HUES64 (cell line): ENCODE data around the gene DOCK4.

Experiments used
- H3K27ac ChIP-seq: 2 replicates; pipeline ENCODE4 v1.7.0; 2013; ENCODE audit warnings: low read depth, low read length, inconsistent platforms
- H3K27me3 ChIP-seq: 2 replicates; pipeline ENCODE4 v1.6.1; 2013; ENCODE audit warnings: mild to moderate bottlenecking, low read length; ENCODE audit not compliant: insufficient read depth
- H3K36me3 ChIP-seq: 2 replicates; pipeline ENCODE4 v1.6.1; 2013; ENCODE audit warnings: mild to moderate bottlenecking, low read length; ENCODE audit not compliant: insufficient read depth
- H3K4me1 ChIP-seq: 2 replicates; pipeline ENCODE4 v1.6.1; 2013; ENCODE audit warnings: mild to moderate bottlenecking, low read length, moderate library complexity; ENCODE audit not compliant: insufficient read depth
- H3K4me3 ChIP-seq: 2 replicates; pipeline ENCODE4 v1.5.1; 2013; ENCODE audit warnings: mild to moderate bottlenecking, low read length, moderate library complexity
- H3K9ac ChIP-seq: 2 replicates; pipeline ENCODE4 v1.6.1; 2013; ENCODE audit warnings: mild to moderate bottlenecking, low read depth, low read length
- H3K9me3 ChIP-seq: 2 replicates; pipeline ENCODE4 v1.6.1; 2013; ENCODE audit warnings: low read depth, low read length; ENCODE audit not compliant: insufficient read depth
- WGBS: fragments of 150-250, 120-280 bp; methylation state at CpG from one replicate; pipeline ENCODE4 v1.1.7; 2013; ENCODE audit warnings: missing lambda C conversion rate; 5-methylcytosine and 5-hydroxymethylcytosine counted together

DOCK4 gene

GRCh38 chr7:111886233-111886632 lies 320.0 kb downstream of the DOCK4 start:
- Histone ChIP-seq H3K4me1 (no peaks in the 10 kb centered on the region), H3K27ac (no peak overlapping the region), H3K36me3 (no peaks in the 10 kb centered on the region), H3K9ac (no peak overlapping the region), H3K27me3 (no peaks in the 10 kb centered on the region), H3K9me3 (no peaks in the 10 kb centered on the region), H3K4me3 (no peak overlapping the region)
- 99% methylated on average over 2 of the region's 2 CpGs for WGBS

- Histone ChIP-seq H3K36me3 (no peaks in the 10 kb centered on the region), H3K4me1 (peaks cover 6% of the 10 kb centered on the region; the same call in 1 of the 2 replicates), H3K27me3 (no peaks in the 10 kb centered on the region), H3K27ac (no peak overlapping the region), H3K9ac (no peak overlapping the region), H3K9me3 (peaks cover 2% of the 10 kb centered on the region; the same call in 1 of the 2 replicates), H3K4me3 (no peak overlapping the region)
Measured at GRCh38 chr7:111883241-111883640, 323.0 kb downstream of the DOCK4 start.

- Histone ChIP-seq H3K27ac (no peak overlapping the region), H3K9ac (no peak overlapping the region), H3K4me3 (no peak overlapping the region), H3K9me3 (peaks cover 5% of the 10 kb centered on the region; the same call in 1 of the 2 replicates), H3K36me3 (0 out of 2 replicates have a peak, but pooled peaks cover 7% of the 10 kb centered on the region), H3K27me3 (no peaks in the 10 kb centered on the region), H3K4me1 (peaks cover 19% of the 10 kb centered on the region)
Measured at GRCh38 chr7:111878785-111879184, 327.4 kb downstream of the DOCK4 start.

GRCh38 chr7:111877931-111878330 lies 328.3 kb downstream of the DOCK4 start:
- Histone ChIP-seq H3K27me3 (no peaks in the 10 kb centered on the region), H3K27ac (no peak overlapping the region), H3K36me3 (0 out of 2 replicates have a peak, but pooled peaks cover 7% of the 10 kb centered on the region), H3K4me1 (peaks cover 28% of the 10 kb centered on the region), H3K4me3 (no peak overlapping the region), H3K9me3 (peaks cover 5% of the 10 kb centered on the region; the same call in 1 of the 2 replicates), H3K9ac (no peak overlapping the region)
- 96% methylated on average over 3 of the region's 4 CpGs for WGBS

GRCh38 chr7:111873963-111874690 lies 332.1 kb downstream of the DOCK4 start:
- no peak overlapping the region for H3K9ac ChIP-seq
- peaks cover 33% of the 10 kb centered on the region for H3K4me1 ChIP-seq
- 0 out of 2 replicates have a peak, but pooled peaks cover 2% of the 10 kb centered on the region for H3K9me3 ChIP-seq
- no peaks in the 10 kb centered on the region for H3K27me3 ChIP-seq
- no peak overlapping the region for H3K27ac ChIP-seq
- WGBS: 28% methylated on average over 2 of the region's 2 CpGs
- 0 out of 2 replicates have a peak, but pooled peaks cover 7% of the 10 kb centered on the region for H3K36me3 ChIP-seq
- no peak overlapping the region for H3K4me3 ChIP-seq

GRCh38 chr7:111873326-111873646 lies 332.9 kb downstream of the DOCK4 start:
- Histone ChIP-seq H3K4me3 (no peak overlapping the region), H3K27me3 (no peaks in the 10 kb centered on the region), H3K9me3 (0 out of 2 replicates have a peak, but pooled peaks cover 2% of the 10 kb centered on the region), H3K9ac (no peak overlapping the region), H3K36me3 (0 out of 2 replicates have a peak, but pooled peaks cover 7% of the 10 kb centered on the region), H3K4me1 (peaks cover 27% of the 10 kb centered on the region), H3K27ac (peak overlapping the region; percentile 38)
- 88% methylated on average over 8 of the region's 8 CpGs for WGBS

GRCh38 chr7:111872450-111873325 lies 333.5 kb downstream of the DOCK4 start:
- no peak overlapping the region for H3K4me3 ChIP-seq
- 0 out of 2 replicates have a peak, but pooled peaks cover 2% of the 10 kb centered on the region for H3K9me3 ChIP-seq
- WGBS: 91% methylated on average over 4 of the region's 4 CpGs
- H3K27me3 ChIP-seq: no peaks in the 10 kb centered on the region
- H3K4me1 ChIP-seq: peaks cover 26% of the 10 kb centered on the region
- no peak overlapping the region for H3K9ac ChIP-seq
- 0 out of 2 replicates have a peak, but pooled peaks cover 7% of the 10 kb centered on the region for H3K36me3 ChIP-seq
- peak overlapping the region; percentile 38 for H3K27ac ChIP-seq

- H3K27ac ChIP-seq: no peak overlapping the region
- H3K36me3 ChIP-seq: 0 out of 2 replicates have a peak, but pooled peaks cover 5% of the 10 kb centered on the region
- peaks cover 26% of the 10 kb centered on the region for H3K4me1 ChIP-seq
- H3K27me3 ChIP-seq: no peaks in the 10 kb centered on the region
- no peak overlapping the region for H3K9ac ChIP-seq
- WGBS: 95% methylated on average over 1 of the region's 1 CpG
- 0 out of 2 replicates have a peak, but pooled peaks cover 2% of the 10 kb centered on the region for H3K9me3 ChIP-seq
- no peak overlapping the region for H3K4me3 ChIP-seq
Measured at GRCh38 chr7:111871283-111871682, 334.9 kb downstream of the DOCK4 start.

GRCh38 chr7:111869280-111869679 lies 336.9 kb downstream of the DOCK4 start:
- Histone ChIP-seq H3K4me1 (peaks cover 18% of the 10 kb centered on the region), H3K9me3 (no peaks in the 10 kb centered on the region), H3K27ac (no peak overlapping the region), H3K27me3 (no peaks in the 10 kb centered on the region), H3K4me3 (no peak overlapping the region), H3K36me3 (no peaks in the 10 kb centered on the region; the same call in 1 of the 2 replicates), H3K9ac (no peak overlapping the region)
- WGBS: 94% methylated on average over 3 of the region's 3 CpGs

GRCh38 chr7:111867348-111867931 lies 338.8 kb downstream of the DOCK4 start:
- no peak overlapping the region for H3K4me3 ChIP-seq
- 95% methylated on average over 5 of the region's 5 CpGs for WGBS
- no peak overlapping the region for H3K9ac ChIP-seq
- no peaks in the 10 kb centered on the region; the same call in 1 of the 2 replicates for H3K36me3 ChIP-seq
- H3K27me3 ChIP-seq: no peaks in the 10 kb centered on the region
- H3K4me1 ChIP-seq: no peaks in the 10 kb centered on the region
- no peaks in the 10 kb centered on the region for H3K9me3 ChIP-seq
- H3K27ac ChIP-seq: no peak overlapping the region

GRCh38 chr7:111866787-111867186 lies 339.4 kb downstream of the DOCK4 start:
- WGBS: 95% methylated on average over 2 of the region's 2 CpGs
- Histone ChIP-seq H3K4me3 (no peak overlapping the region), H3K27ac (no peak overlapping the region), H3K36me3 (no peaks in the 10 kb centered on the region; the same call in 1 of the 2 replicates), H3K4me1 (no peaks in the 10 kb centered on the region), H3K9ac (no peak overlapping the region), H3K27me3 (no peaks in the 10 kb centered on the region), H3K9me3 (no peaks in the 10 kb centered on the region)
